ENCODE measurements around the gene OSBPL10.
"Not testable (repeated sequence)": the region's sequence is repeated elsewhere in the genome, so short reads cannot be mapped to it uniquely, and the experiment has no call there.

The OSBPL10 gene

GRCh38 chr3:31696815-31697548 is 284.1 kb downstream of the OSBPL10 start:
- no peak for TF ChIP-seq CTCF (IDR thresholded peaks at IDR 0.05; ENCODE audit: low read length, missing control alignments)
- no peak for DNase-seq (ENCODE audit: low read depth)
- no peak overlapping the region for H3K4me3 ChIP-seq (replicated peaks; ENCODE audit: low read depth, low read length)

DNA sequence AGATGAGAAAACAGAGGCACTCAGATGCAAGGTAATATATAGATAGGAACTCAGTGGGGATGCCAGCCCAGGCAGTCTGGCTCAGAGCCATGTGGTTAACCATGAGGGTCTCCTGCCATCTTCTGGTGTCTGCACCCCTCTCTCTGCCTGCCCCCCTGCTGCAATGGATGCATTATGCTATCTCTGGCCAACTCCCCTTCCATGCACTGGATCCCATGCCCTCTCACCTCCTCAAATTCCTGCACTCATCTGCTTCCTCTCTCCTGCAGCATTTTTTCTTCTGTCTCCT is 285.1 kb downstream of the OSBPL10 start:
- no peak for DNase-seq (ENCODE audit: low read depth)
- no peak for TF ChIP-seq CTCF (IDR thresholded peaks at IDR 0.05; ENCODE audit: low read length, missing control alignments)
- H3K4me3 ChIP-seq (replicated peaks; ENCODE audit: low read depth, low read length) = no peak overlapping the region

DNA sequence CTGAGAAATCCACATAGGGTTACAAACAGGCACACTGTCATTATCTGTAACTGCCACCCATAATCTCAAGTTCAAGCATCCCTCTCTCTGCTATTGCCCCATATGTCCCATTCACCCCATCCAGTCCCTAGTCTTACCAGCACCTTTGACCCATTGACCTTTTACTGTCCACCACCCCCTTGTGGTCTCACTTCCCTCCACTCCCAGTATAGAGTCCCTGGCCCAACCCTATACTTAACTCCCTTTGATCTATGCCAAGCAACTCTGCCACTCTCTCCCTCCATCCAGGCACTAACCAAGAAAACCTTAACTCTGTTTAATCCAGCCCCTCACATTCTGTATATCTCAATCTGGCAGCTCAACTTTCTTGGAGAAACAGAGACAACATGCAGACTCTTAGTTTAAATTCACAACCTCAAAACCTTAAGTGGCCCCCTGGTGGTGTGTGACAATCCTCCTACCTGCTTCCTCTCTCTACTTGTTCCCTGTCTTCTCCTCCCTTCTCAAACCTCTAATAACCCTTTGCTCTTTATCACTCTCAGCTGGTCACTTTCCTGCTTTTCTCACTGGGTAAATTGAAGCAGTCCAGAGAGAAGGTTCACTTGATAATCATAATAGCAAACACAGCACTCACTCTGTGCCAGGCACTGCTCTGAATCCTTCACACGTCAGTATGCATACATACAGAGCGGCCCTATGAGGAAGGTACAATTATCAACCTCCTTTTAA is 285.6 kb downstream of the OSBPL10 start:
- no peak for DNase-seq (ENCODE audit: low read depth)

GRCh38 chr3:31693346-31693745 is 287.7 kb downstream of the OSBPL10 start:
- no peak for DNase-seq (ENCODE audit: low read depth)
- no peak for TF ChIP-seq CTCF (IDR thresholded peaks at IDR 0.05; ENCODE audit: low read length, missing control alignments)
- no peak overlapping the region for H3K4me3 ChIP-seq (replicated peaks; ENCODE audit: low read depth, low read length)

More for the DNA sequence above, 285.6 kb downstream of the OSBPL10 start:
- H3K4me3 ChIP-seq (replicated peaks; ENCODE audit: low read depth, low read length) = no peak overlapping the region
- peak; percentile 29 for TF ChIP-seq CTCF (IDR thresholded peaks at IDR 0.05; ENCODE audit: low read length, missing control alignments)

DNA sequence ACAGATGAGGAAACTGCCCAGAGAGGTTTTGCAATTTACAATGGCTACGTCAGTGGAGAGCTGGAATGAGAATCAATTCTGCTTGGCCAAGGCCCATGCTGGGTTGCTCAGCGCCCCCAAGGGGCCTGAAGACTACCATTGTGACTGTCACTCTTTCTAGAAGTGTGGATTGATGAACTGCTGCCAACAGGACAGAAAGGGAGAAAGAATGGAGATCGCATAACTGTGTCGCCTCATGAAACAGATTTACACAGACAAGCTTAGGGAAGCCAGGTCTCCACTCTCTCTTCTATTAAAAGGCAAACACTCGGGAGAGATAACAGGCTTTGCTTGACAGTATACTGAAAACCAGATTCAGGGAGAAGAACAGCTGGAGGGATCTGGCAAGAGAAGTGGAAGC is 288.3 kb downstream of the OSBPL10 start:
- DNase-seq (ENCODE audit: low read depth) = no peak
- H3K4me3 ChIP-seq (replicated peaks; ENCODE audit: low read depth, low read length) = no peak overlapping the region
- TF ChIP-seq CTCF (IDR thresholded peaks at IDR 0.05; ENCODE audit: low read length, missing control alignments) = no peak

GRCh38 chr3:31690771-31691170 is 290.3 kb downstream of the OSBPL10 start:
- DNase-seq (ENCODE audit: low read depth) = no peak
- no peak overlapping the region for H3K4me3 ChIP-seq (replicated peaks; ENCODE audit: low read depth, low read length)
- TF ChIP-seq CTCF (IDR thresholded peaks at IDR 0.05; ENCODE audit: low read length, missing control alignments) = no peak

GRCh38 chr3:31689523-31689922 is 291.5 kb downstream of the OSBPL10 start:
- H3K4me3 ChIP-seq (replicated peaks; ENCODE audit: low read depth, low read length); DNase-seq (ENCODE audit: low read depth): not testable (repeated sequence)
